NCI-H1105 treated with DMSO at 0.1 percent for 48 hours (cell line): ENCODE measurements around the gene LRIT3.

Experiments
- DNase-seq: peaks from one replicate; lab custom pipeline; 2025; lab: John Stamatoyannopoulos, UW

The LRIT3 gene

DNA sequence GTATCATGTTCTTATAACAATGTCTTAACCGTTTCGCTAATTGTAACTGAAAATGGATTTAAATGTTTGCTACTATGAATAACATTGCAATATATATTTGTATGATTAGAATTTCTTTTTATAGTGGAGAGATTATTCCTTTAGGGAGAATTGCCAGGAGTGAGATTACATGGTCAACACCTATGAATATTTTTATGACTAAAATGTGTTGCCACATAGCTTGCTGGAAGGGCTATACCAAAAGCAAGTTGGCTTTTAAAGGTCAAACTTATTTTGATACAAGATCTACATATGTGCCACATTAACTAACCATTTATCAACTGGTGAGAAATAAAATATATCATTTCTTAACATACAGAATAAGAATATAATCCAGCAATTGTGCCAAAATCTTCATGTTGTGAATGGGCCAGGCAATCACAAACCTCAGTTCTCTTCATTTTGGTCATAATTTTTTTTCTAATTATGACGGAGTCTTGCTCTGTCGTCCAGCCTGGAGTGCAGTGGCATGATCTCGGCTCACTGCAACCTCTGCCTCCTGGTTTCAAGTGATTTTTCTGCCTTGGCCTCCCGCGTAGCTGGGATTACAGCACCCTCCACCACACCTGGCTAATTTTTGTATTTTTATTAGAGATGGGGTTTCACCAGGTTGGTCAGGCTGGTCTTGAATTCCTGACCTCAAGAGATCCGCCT lies 54.8 kb downstream of the LRIT3 start:
- no peak for DNase-seq

GRCh38 chr4:109908731-109909130 lies 60.8 kb downstream of the LRIT3 start:
- DNase-seq: no peak

GRCh38 chr4:109910256-109910655 lies 62.3 kb downstream of the LRIT3 start:
- no peak for DNase-seq

- DNase-seq: no peak
Measured at GRCh38 chr4:109912706-109913595, 65.0 kb downstream of the LRIT3 start, which contains the start of gene EGF. Gene EGF (plus strand): TSS chr4:109912883. CDS start chr4:109913336, 453 bp downstream.

- peak; percentile 11 for DNase-seq
Measured at GRCh38 chr4:109913596-109914241, 65.8 kb downstream of the LRIT3 start.

GRCh38 chr4:109914322-109914721 lies 66.4 kb downstream of the LRIT3 start:
- no peak for DNase-seq

GRCh38 chr4:109915385-109916026 lies 67.6 kb downstream of the LRIT3 start:
- DNase-seq: no peak

DNA sequence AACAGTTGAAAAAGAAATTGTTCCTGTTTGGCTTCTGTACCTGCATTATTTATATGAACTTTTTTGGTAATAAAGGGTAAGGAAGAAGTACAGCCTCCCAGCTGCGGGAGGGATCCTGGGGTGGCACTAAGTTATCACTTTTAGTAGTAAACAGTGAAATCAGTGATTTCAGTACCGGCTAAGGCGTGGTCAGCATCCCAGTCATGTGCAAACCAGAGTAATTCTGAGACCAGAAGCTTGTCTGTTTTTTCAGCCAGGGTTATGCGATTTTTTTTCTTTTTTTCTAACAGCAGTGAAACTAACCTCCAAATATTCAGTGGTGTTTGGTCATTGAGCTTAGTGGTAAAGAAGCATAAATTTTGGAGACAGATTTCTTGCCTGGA lies 68.1 kb downstream of the LRIT3 start:
- DNase-seq: no peak

- DNase-seq: no peak
Measured at GRCh38 chr4:109921384-109921808, 73.5 kb downstream of the LRIT3 start.
